Breast epithelium (tissue), 4 donors: Measurements from ENCODE around the gene UBE3C. TPM values are rescaled to one million over a fixed set of nuclear protein-coding genes. Genes with fewer than 3 reads are reported as not detected.

Experiments used
- DNase-seq, 2 donors: peaks; one replicate each; pipeline ENCODE4 v3.0.0-alpha.2; 2019; ENCODE audit warnings: low spot score in 2 of 2
- H3K27ac ChIP-seq, 2 donors: fragments of 200-600 bp; sonication (generic) in 1 of 2; one replicate each; pipeline ENCODE4 v1.5.1; 2016 to 2019; ENCODE audit warnings: mild to moderate bottlenecking in 1 of 2
- H3K27me3 ChIP-seq, 2 donors: fragments of 200-600 bp; sonication (generic) in 1 of 2; one replicate each; pipeline versions ENCODE4 v1.5.1 to v1.6.0; 2017 to 2019; ENCODE audit warnings: control low read depth in 1 of 2, mild to moderate bottlenecking in 1 of 2
- H3K36me3 ChIP-seq: fragments of 200-600 bp; one replicate; pipeline ENCODE4 v1.5.1; 2019
- H3K4me1 ChIP-seq, 2 donors: fragments of 200-600 bp; sonication (generic); one replicate each; pipeline ENCODE4 v1.5.1; 2016 to 2019; ENCODE audit warnings: control low read depth in 1 of 2
- H3K4me3 ChIP-seq, 3 donors: fragments of 200-600 bp; sonication (generic); 1 replicate in 2 of 3; 2 replicates in 1 of 3; pipeline ENCODE4 v1.5.1; 2016 to 2019; ENCODE audit warnings: mild to moderate bottlenecking in 3 of 3, moderate library complexity in 2 of 3
- H3K9me3 ChIP-seq, 2 donors: fragments of 200-600 bp; sonication (generic) in 1 of 2; one replicate each; pipeline ENCODE4 v1.5.1; 2016 to 2019; ENCODE audit warnings: control low read depth in 1 of 2
- CTCF ChIP-seq, 3 donors: fragments of 450-650 bp; IDR thresholded peaks; one replicate each; pipeline ENCODE4 v1.5.1; 2016 to 2017; ENCODE audit warnings: antibody characterized with exemption in 3 of 3, mild to moderate bottlenecking in 3 of 3, moderate library complexity in 3 of 3
- POLR2A ChIP-seq: fragments of 450-650 bp; IDR thresholded peaks from one replicate; pipeline ENCODE4 v1.6.1; 2016; ENCODE audit warnings: antibody characterized with exemption, mild to moderate bottlenecking, moderate library complexity
- POLR2AphosphoS5 ChIP-seq, 3 donors: sonication (generic); formaldehyde crosslinking; IDR thresholded peaks; one replicate each; pipeline ENCODE4 v1.6.1; 2017; ENCODE audit warnings: antibody characterized with exemption in 3 of 3
- intact Hi-C: fragments of 100-400 bp; cut with DNase I; formaldehyde crosslinking; loops from one replicate; pipeline ENCODE4 v1.15.1; 2023; ENCODE audit warnings: low total_unique reads
- total RNA-seq, 3 donors: library from RNA; depleted of rRNA; stranded (reverse); fragments of >200 nt; gene quantifications; one replicate each; pipeline ENCODE4 v1.1.0, GENCODE V29; 2016

UBE3C gene
- total RNA-seq, 3 donors from 2014 or later = 63.0 to 96.4 (median 87.4) TPM

GRCh38 chr7:157192861-157193260, 54.1 kb downstream of the UBE3C start:
- DNase-seq = no peak
- Histone ChIP-seq H3K4me3 (no peak overlapping the region), H3K36me3 (peaks cover 7% of the 10 kb centered on the region), H3K4me1 (no peaks in the 10 kb centered on the region), H3K9me3 (no peaks in the 10 kb centered on the region), H3K27ac (no peak overlapping the region), H3K27me3 (no peaks in the 10 kb centered on the region)
- TF ChIP-seq POLR2AphosphoS5 (IDR thresholded peaks at IDR 0.05) (no peak), POLR2A (no peak), CTCF (IDR thresholded peaks at IDR 0.05) (no peak)
- intact Hi-C loops = no loop called here

- TF ChIP-seq CTCF (IDR thresholded peaks at IDR 0.05) = no peak
- TF ChIP-seq POLR2AphosphoS5 (IDR thresholded peaks at IDR 0.05) = no peak
- Histone ChIP-seq H3K27me3 (no peaks in the 10 kb centered on the region), H3K9me3 (no peaks in the 10 kb centered on the region), H3K4me3 (no peak overlapping the region), H3K4me1 (no peaks in the 10 kb centered on the region), H3K27ac (no peak overlapping the region), H3K36me3 (peaks cover 3% of the 10 kb centered on the region)
- intact Hi-C loops = no loop called here
- no peak for DNase-seq
Measured at GRCh38 chr7:157193274-157193673, 54.5 kb downstream of the UBE3C start.

- DNase-seq = no peak
- no peaks in the 10 kb centered on the region for H3K36me3 ChIP-seq
- no peaks in the 10 kb centered on the region for H3K27me3 ChIP-seq
- TF ChIP-seq POLR2AphosphoS5 (IDR thresholded peaks at IDR 0.05) = no peak
- no peaks in the 10 kb centered on the region for H3K4me1 ChIP-seq
- no peaks in the 10 kb centered on the region for H3K9me3 ChIP-seq
- no peak overlapping the region for H3K27ac ChIP-seq
- H3K4me3 ChIP-seq = no peak overlapping the region
- intact Hi-C loops = no loop called here
Measured at GRCh38 chr7:157194948-157195347, 56.2 kb downstream of the UBE3C start.

- no peak overlapping the region for H3K27ac ChIP-seq
- no peaks in the 10 kb centered on the region for H3K4me1 ChIP-seq
- no peaks in the 10 kb centered on the region for H3K27me3 ChIP-seq
- TF ChIP-seq POLR2AphosphoS5 (IDR thresholded peaks at IDR 0.05) = no peak
- TF ChIP-seq POLR2A = no peak
- TF ChIP-seq CTCF (IDR thresholded peaks at IDR 0.05) = no peak
- no peaks in the 10 kb centered on the region for H3K36me3 ChIP-seq
- no peak overlapping the region for H3K4me3 ChIP-seq
- no peak for DNase-seq
- no peaks in the 10 kb centered on the region for H3K9me3 ChIP-seq
- intact Hi-C loops = no loop called here
Measured at GRCh38 chr7:157195868-157196267, 57.1 kb downstream of the UBE3C start.

GRCh38 chr7:157204134-157204533, 65.4 kb downstream of the UBE3C start:
- H3K36me3 ChIP-seq = no peaks in the 10 kb centered on the region
- no peaks in the 10 kb centered on the region for H3K9me3 ChIP-seq
- H3K4me1 ChIP-seq = no peaks in the 10 kb centered on the region
- no peak for DNase-seq
- no peak overlapping the region for H3K27ac ChIP-seq
- no peaks in the 10 kb centered on the region for H3K27me3 ChIP-seq
- intact Hi-C loops = no loop called here
- no peak for TF ChIP-seq POLR2A
- TF ChIP-seq POLR2AphosphoS5 (IDR thresholded peaks at IDR 0.05) = no peak
- TF ChIP-seq CTCF (IDR thresholded peaks at IDR 0.05) = no peak
- H3K4me3 ChIP-seq = no peak overlapping the region

GRCh38 chr7:157205438-157205837, 66.7 kb downstream of the UBE3C start:
- H3K9me3 ChIP-seq = no peaks in the 10 kb centered on the region
- intact Hi-C loops = no loop called here
- TF ChIP-seq POLR2AphosphoS5 (IDR thresholded peaks at IDR 0.05) (no peak), CTCF (IDR thresholded peaks at IDR 0.05) (no peak), POLR2A (no peak)
- DNase-seq = no peak
- H3K27ac ChIP-seq = no peak overlapping the region
- no peaks in the 10 kb centered on the region for H3K27me3 ChIP-seq
- no peak overlapping the region for H3K4me3 ChIP-seq
- no peaks in the 10 kb centered on the region for H3K36me3 ChIP-seq
- H3K4me1 ChIP-seq = no peaks in the 10 kb centered on the region
